Skin of body (tissue), 2 donors: Measurements from ENCODE around the gene MRPS18A. TPM values are rescaled to one million over a fixed set of nuclear protein-coding genes. Genes with fewer than 3 reads are reported as not detected.
"Not testable (repeated sequence)": the region's sequence is repeated elsewhere in the genome, so short reads cannot be mapped to it uniquely, and the experiment has no call there.

ENCODE experiments used
- DNase-seq: peaks from one replicate; lab custom pipeline; 2025; lab: John Stamatoyannopoulos, UW
- total RNA-seq: library from RNA; depleted of rRNA; stranded (reverse); fragments of >200 nt; gene quantifications from one replicate; pipeline ENCODE4 v1.2.3, GENCODE V29; 2014

MRPS18A gene
- total RNA-seq, 1 donor from 2014 or later: 29.5 TPM

- DNase-seq: no peak
Measured at GRCh38 chr6:43717389-43717788, 29.8 kb upstream of the MRPS18A start.

GRCh38 chr6:43716099-43716498 is 28.5 kb upstream of the MRPS18A start:
- DNase-seq: peak; percentile 34

GRCh38 chr6:43715056-43715788 is 27.6 kb upstream of the MRPS18A start:
- DNase-seq: no peak

GRCh38 chr6:43714311-43715055 is 26.9 kb upstream of the MRPS18A start:
- DNase-seq: peak; percentile 49

GRCh38 chr6:43713643-43714310 is 26.2 kb upstream of the MRPS18A start:
- no peak for DNase-seq

- DNase-seq: no peak
Measured at GRCh38 chr6:43712579-43712978, 25.0 kb upstream of the MRPS18A start.

- DNase-seq: peak; percentile 20
Measured at GRCh38 chr6:43710576-43710975, 23.0 kb upstream of the MRPS18A start.

- no peak for DNase-seq
Measured at GRCh38 chr6:43709654-43710303, 22.2 kb upstream of the MRPS18A start.

GRCh38 chr6:43708860-43709653 is 21.5 kb upstream of the MRPS18A start:
- no peak for DNase-seq

GRCh38 chr6:43707767-43708166 is 20.2 kb upstream of the MRPS18A start:
- no peak for DNase-seq

- no peak for DNase-seq
Measured at GRCh38 chr6:43707269-43707668, 19.7 kb upstream of the MRPS18A start.

- DNase-seq: no peak
Measured at GRCh38 chr6:43706788-43707187, 19.2 kb upstream of the MRPS18A start.

- peak; percentile 56 for DNase-seq
Measured at GRCh38 chr6:43705996-43706395, 18.4 kb upstream of the MRPS18A start.

- DNase-seq: peak; percentile 25
Measured at GRCh38 chr6:43703512-43704429, 16.2 kb upstream of the MRPS18A start.

- DNase-seq: peak; percentile 96
Measured at GRCh38 chr6:43702534-43703440, 15.2 kb upstream of the MRPS18A start.

GRCh38 chr6:43702171-43702533 is 14.6 kb upstream of the MRPS18A start:
- no peak for DNase-seq

- not testable (repeated sequence) for DNase-seq
Measured at GRCh38 chr6:43700939-43701560, 13.5 kb upstream of the MRPS18A start.

- no peak for DNase-seq
Measured at GRCh38 chr6:43699564-43700186, 12.1 kb upstream of the MRPS18A start.
